Erythroblast (primary cell): Measurements from ENCODE around the gene SERTAD4.

Experiments used
- GATA1 ChIP-seq: IDR thresholded peaks from 2 replicates; pipeline ENCODE4 v1.6.1; 2011; ENCODE audit warnings: low read depth, mild to moderate bottlenecking, control low read depth, low read length, moderate library complexity
- POLR2A ChIP-seq: IDR thresholded peaks from 2 replicates; pipeline ENCODE4 v1.6.1; 2011; ENCODE audit warnings: mild to moderate bottlenecking, low read length

GRCh38 chr1:210233216-210233494 is 559 bp downstream of the SERTAD4 start:
- no peak for TF ChIP-seq POLR2A
- TF ChIP-seq GATA1: no peak
